DND-41 (cell line): ENCODE data around the gene CYP26C1.

Source experiments
- EZH2 ChIP-seq: IDR thresholded peaks from 3 replicates; pipeline ENCODE4 v1.6.1; 2012; ENCODE audit warnings: borderline replicate concordance, low read depth, mild to moderate bottlenecking, moderate library complexity, low read length, inconsistent platforms; ENCODE audit not compliant: severe bottlenecking
- TF ChIP-seq, protein P1 (sequence below): IDR thresholded peaks from 2 replicates; pipeline ENCODE4 v1.5.1; 2012; ENCODE audit warnings: borderline replicate concordance, low read length, moderate library complexity, mild to moderate bottlenecking; ENCODE audit not compliant: poor library complexity, severe bottlenecking; ENCODE audit errors: extremely low read depth

- TF ChIP-seq, protein P1, sequence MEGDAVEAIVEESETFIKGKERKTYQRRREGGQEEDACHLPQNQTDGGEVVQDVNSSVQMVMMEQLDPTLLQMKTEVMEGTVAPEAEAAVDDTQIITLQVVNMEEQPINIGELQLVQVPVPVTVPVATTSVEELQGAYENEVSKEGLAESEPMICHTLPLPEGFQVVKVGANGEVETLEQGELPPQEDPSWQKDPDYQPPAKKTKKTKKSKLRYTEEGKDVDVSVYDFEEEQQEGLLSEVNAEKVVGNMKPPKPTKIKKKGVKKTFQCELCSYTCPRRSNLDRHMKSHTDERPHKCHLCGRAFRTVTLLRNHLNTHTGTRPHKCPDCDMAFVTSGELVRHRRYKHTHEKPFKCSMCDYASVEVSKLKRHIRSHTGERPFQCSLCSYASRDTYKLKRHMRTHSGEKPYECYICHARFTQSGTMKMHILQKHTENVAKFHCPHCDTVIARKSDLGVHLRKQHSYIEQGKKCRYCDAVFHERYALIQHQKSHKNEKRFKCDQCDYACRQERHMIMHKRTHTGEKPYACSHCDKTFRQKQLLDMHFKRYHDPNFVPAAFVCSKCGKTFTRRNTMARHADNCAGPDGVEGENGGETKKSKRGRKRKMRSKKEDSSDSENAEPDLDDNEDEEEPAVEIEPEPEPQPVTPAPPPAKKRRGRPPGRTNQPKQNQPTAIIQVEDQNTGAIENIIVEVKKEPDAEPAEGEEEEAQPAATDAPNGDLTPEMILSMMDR = no peak
- no peak for TF ChIP-seq EZH2
Measured at GRCh38 chr10:93066544-93066913, 5.9 kb downstream of the CYP26C1 start.
